ENCODE results near the gene TLX1. TPM values are rescaled to one million over a fixed set of nuclear protein-coding genes. Genes with fewer than 3 reads are reported as not detected.

Gene TLX1
- total and polyA plus RNA-seq, 8 donors: 0.58 to 7.0 TPM; not detected in 6

DNA sequence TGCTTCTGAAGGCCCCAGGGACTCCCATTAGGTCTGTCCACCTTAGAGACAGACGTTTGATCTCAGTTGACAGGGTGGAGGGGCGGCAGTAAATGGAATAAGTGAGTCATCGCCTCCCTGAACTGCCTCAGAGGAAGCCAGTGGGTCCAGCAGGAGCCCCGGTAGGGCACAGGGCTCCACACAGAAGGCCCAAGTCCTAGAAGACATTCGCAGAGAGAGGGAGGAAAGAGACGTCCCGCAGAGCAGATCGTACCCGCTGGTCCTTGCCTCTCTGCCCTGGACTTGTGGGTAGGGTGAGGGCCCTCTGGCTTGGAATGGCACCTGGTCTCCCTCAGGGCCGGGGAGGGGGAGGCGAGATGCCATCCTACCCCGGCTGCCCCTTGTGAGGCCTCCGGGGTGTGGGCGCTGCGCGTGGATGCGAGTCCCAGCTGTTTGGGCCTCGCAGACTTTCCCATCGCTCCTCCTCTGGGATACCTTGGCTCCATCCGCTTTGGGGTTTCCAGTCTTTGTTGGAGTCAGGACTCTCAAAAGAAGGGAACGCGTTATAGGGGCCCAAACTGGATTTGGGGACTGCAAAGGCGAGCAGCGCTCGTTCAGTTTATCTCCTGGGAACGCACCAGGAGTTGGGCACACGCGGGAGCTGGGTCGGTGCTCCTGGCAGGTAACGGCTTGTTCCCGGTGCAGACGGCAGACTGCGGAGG is 5.1 kb downstream of the TLX1 start:
- Histone ChIP-seq H3K9me3 (no peaks in the 10 kb centered on the region), H3K27me3 (peaks cover 78 to 100% (median 100%) of the 10 kb centered on the region in 3 donors), H3K4me1 (peaks cover 41 to 74% (median 58%) of the 10 kb centered on the region in 4 donors), H3K27ac (no peak overlapping the region), H3K4me3 (no peak overlapping the region), H3K36me3 (no peaks in the 10 kb centered on the region)
- 6 to 8% (median 6%) methylated on average over 24 to 33 of the region's 33 CpGs for WGBS, 5 donors
- DNase-seq: no peak
- TF ChIP-seq, protein P1, sequence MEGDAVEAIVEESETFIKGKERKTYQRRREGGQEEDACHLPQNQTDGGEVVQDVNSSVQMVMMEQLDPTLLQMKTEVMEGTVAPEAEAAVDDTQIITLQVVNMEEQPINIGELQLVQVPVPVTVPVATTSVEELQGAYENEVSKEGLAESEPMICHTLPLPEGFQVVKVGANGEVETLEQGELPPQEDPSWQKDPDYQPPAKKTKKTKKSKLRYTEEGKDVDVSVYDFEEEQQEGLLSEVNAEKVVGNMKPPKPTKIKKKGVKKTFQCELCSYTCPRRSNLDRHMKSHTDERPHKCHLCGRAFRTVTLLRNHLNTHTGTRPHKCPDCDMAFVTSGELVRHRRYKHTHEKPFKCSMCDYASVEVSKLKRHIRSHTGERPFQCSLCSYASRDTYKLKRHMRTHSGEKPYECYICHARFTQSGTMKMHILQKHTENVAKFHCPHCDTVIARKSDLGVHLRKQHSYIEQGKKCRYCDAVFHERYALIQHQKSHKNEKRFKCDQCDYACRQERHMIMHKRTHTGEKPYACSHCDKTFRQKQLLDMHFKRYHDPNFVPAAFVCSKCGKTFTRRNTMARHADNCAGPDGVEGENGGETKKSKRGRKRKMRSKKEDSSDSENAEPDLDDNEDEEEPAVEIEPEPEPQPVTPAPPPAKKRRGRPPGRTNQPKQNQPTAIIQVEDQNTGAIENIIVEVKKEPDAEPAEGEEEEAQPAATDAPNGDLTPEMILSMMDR (IDR thresholded peaks at IDR 0.05): no peak
- TF ChIP-seq POLR2A (IDR thresholded peaks at IDR 0.05) (no peak), POLR2AphosphoS5 (IDR thresholded peaks at IDR 0.05) (no peak), EP300 (IDR thresholded peaks at IDR 0.05) (no peak)
- intact Hi-C loops (cut with DNase I; ENCODE audit: low total_unique reads): no loop called here

- no peaks in the 10 kb centered on the region for H3K36me3 ChIP-seq
- H3K27me3 ChIP-seq: peaks cover 78 to 100% (median 100%) of the 10 kb centered on the region in 3 donors
- H3K27ac ChIP-seq: no peak overlapping the region
- no peak overlapping the region for H3K4me3 ChIP-seq
- WGBS, 5 donors: 9 to 16% (median 10%) methylated on average over 17 to 26 of the region's 26 CpGs
- no peaks in the 10 kb centered on the region for H3K9me3 ChIP-seq
- H3K4me1 ChIP-seq: peaks cover 35 to 68% (median 53%) of the 10 kb centered on the region in 4 donors
- DNase-seq: no peak
- TF ChIP-seq, protein P1 (IDR thresholded peaks at IDR 0.05): no peak
- no peak for TF ChIP-seq EP300 (IDR thresholded peaks at IDR 0.05)
- TF ChIP-seq POLR2A (IDR thresholded peaks at IDR 0.05): no peak
- no peak for TF ChIP-seq POLR2AphosphoS5 (IDR thresholded peaks at IDR 0.05)
- intact Hi-C loops (cut with DNase I; ENCODE audit: low total_unique reads): no loop called here
These were observed 5.6 kb downstream of the TLX1 start for GRCh38 chr10:101136708-101137121.

DNA sequence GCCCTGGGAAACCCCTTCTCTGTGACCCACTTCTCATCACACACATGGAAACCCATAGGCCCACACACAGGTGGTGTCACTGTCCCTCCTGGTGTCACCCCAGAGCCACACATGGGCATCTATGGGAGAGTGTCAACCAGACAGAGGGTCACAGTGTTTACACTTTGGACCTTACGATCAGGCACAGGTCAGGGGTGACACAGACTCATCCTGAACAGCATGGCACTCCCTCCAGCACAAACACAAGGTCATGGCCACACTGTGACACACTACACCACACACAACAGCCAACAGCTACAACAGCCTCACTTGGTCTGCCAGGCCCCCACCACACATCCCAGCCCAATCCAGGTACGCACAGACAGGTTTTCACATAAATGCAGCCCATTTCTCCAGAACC is 6.2 kb downstream of the TLX1 start:
- WGBS, 5 donors: 31 to 74% (median 40%) methylated on average over 2 of the region's 2 CpGs
- H3K27me3 ChIP-seq: peaks cover 77 to 100% (median 100%) of the 10 kb centered on the region in 3 donors
- H3K36me3 ChIP-seq: no peaks in the 10 kb centered on the region
- H3K4me1 ChIP-seq: peaks cover 29 to 67% (median 50%) of the 10 kb centered on the region in 4 donors
- no peak overlapping the region for H3K4me3 ChIP-seq
- intact Hi-C loops (cut with DNase I; ENCODE audit: low total_unique reads): no loop called here
- H3K9me3 ChIP-seq: no peaks in the 10 kb centered on the region
- TF ChIP-seq, protein P1 (IDR thresholded peaks at IDR 0.05): no peak
- TF ChIP-seq EP300 (IDR thresholded peaks at IDR 0.05) (no peak), POLR2AphosphoS5 (IDR thresholded peaks at IDR 0.05) (no peak), POLR2A (IDR thresholded peaks at IDR 0.05) (no peak)
- no peak for DNase-seq
- no peak overlapping the region for H3K27ac ChIP-seq

DNA sequence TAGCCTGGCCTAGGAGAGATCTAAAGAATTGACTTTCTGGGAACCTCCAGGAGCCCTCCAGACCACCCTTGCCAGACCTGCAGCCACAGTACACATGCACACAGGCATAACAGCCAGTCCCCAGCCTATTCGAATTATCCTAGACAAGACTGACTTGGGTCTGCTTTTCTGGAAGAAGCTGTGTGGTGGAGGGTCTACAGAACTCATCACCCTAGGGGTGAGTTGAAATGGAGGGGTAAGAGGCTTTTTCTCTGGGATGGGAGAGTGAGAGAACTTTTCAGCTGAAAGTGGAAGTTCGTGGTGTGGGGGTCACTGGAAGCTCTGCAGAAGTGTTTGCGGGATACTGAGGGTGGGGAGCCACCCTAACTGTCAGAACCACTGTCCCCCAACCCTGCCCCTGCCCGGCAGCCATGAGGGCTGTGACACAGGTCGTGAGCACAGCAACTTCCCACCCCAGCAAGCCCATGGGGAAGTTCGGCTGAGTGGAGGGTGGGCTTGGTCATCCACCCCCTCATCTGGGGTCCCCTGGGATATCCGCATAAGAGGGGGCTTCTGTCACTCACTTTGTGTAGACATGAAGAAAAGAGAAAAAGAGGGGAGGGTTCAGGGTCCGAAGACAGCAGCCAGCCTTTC is 7.8 kb downstream of the TLX1 start:
- WGBS, 5 donors: 9 to 18% (median 15%) methylated on average over 7 to 8 of the region's 8 CpGs
- H3K4me3 ChIP-seq: no peak overlapping the region
- intact Hi-C loops (cut with DNase I; ENCODE audit: low total_unique reads): no loop called here
- TF ChIP-seq POLR2AphosphoS5 (IDR thresholded peaks at IDR 0.05): no peak
- no peak for TF ChIP-seq POLR2A (IDR thresholded peaks at IDR 0.05)
- no peak for TF ChIP-seq EP300 (IDR thresholded peaks at IDR 0.05)
- TF ChIP-seq, protein P1 (IDR thresholded peaks at IDR 0.05): no peak
- no peaks in the 10 kb centered on the region for H3K9me3 ChIP-seq
- peaks cover 25 to 55% (median 39%) of the 10 kb centered on the region in 4 donors for H3K4me1 ChIP-seq
- no peak for DNase-seq
- H3K27ac ChIP-seq: no peak overlapping the region
- H3K36me3 ChIP-seq: no peaks in the 10 kb centered on the region
- peaks cover 61 to 100% (median 100%) of the 10 kb centered on the region in 3 donors for H3K27me3 ChIP-seq
